Prostate gland (tissue), 2 donors: Measurements from ENCODE around the gene CRACR2A. TPM values are rescaled to one million over a fixed set of nuclear protein-coding genes. Genes with fewer than 3 reads are reported as not detected.

Source experiments
- DNase-seq: peaks from one replicate; pipeline ENCODE4 v3.0.0-alpha.2; 2019; ENCODE audit warnings: low spot score
- H3K27ac ChIP-seq, 2 donors: fragments of 200-600 bp; sonication (generic); 2 replicates each; pipeline ENCODE4 v1.5.1; 2017 to 2019
- H3K27me3 ChIP-seq: fragments of 200-600 bp; sonication (generic); replicated peaks from 2 replicates; pipeline ENCODE4 v1.5.1; 2019; ENCODE audit not compliant: insufficient read depth
- H3K36me3 ChIP-seq, 2 donors: fragments of 200-600 bp; sonication (generic); 1 replicate in 1 of 2; 2 replicates in 1 of 2; pipeline versions ENCODE4 v1.5.1 to v1.8.1; 2017 to 2019
- H3K4me1 ChIP-seq: fragments of 200-600 bp; sonication (generic); replicated peaks from 2 replicates; pipeline ENCODE4 v1.5.1; 2019
- H3K4me3 ChIP-seq, 2 donors: fragments of 200-600 bp; sonication (generic); 2 replicates each; pipeline ENCODE4 v1.5.1; 2017 to 2019
- H3K9me3 ChIP-seq: fragments of 200-600 bp; sonication (generic); 2 replicates; pipeline ENCODE4 v1.5.1; 2017
- CTCF ChIP-seq, 4 experiments: fragments of 200-600 bp in 2 of 4; fragments of 450-650 bp in 2 of 4; sonication (generic) in 2 of 4; IDR thresholded peaks; 1 replicate in 3 of 4; 2 replicates in 1 of 4; pipeline ENCODE4 v1.5.1; 2016 to 2019; ENCODE audit warnings: antibody characterized with exemption in 4 of 4, mild to moderate bottlenecking in 2 of 4, moderate library complexity in 2 of 4
- POLR2A ChIP-seq: fragments of 450-650 bp; IDR thresholded peaks from one replicate; pipeline ENCODE4 v1.6.1; 2016; ENCODE audit warnings: antibody characterized with exemption, mild to moderate bottlenecking
- POLR2AphosphoS5 ChIP-seq: sonication (generic); formaldehyde crosslinking; IDR thresholded peaks from one replicate; pipeline ENCODE4 v1.6.1; 2017; ENCODE audit warnings: antibody characterized with exemption
- WGBS: methylation state at CpG from one replicate; pipeline ENCODE4 v1.1.5; 2018; 5-methylcytosine and 5-hydroxymethylcytosine counted together
- intact Hi-C: fragments of 100-400 bp; cut with DNase I; formaldehyde crosslinking; loops from one replicate; pipeline ENCODE4 v1.14.2; 2022
- total RNA-seq, 2 donors: library from RNA; depleted of rRNA; stranded (reverse); fragments of >200 nt; gene quantifications; one replicate each; pipeline ENCODE4 v1.1.0, GENCODE V29; 2016

The CRACR2A gene
- total RNA-seq, 2 donors from 2014 or later, result 21.6 to 39.1 TPM

GRCh38 chr12:3646561-3647241 lies 106.2 kb downstream of the CRACR2A start:
- TF ChIP-seq POLR2A (no peak), CTCF (IDR thresholded peaks at IDR 0.05) (no peak), POLR2AphosphoS5 (no peak)

GRCh38 chr12:3645091-3645490 lies 107.8 kb downstream of the CRACR2A start:
- Histone ChIP-seq H3K4me3 (no peak overlapping the region), H3K9me3 (no peaks in the 10 kb centered on the region), H3K27ac (no peak overlapping the region), H3K27me3 (no peaks in the 10 kb centered on the region), H3K36me3 (no peaks in the 10 kb centered on the region), H3K4me1 (no peaks in the 10 kb centered on the region)
- 91% methylated on average over 4 of the region's 4 CpGs for WGBS
- intact Hi-C loops, result no loop called here
- TF ChIP-seq POLR2AphosphoS5, result no peak
- no peak for TF ChIP-seq POLR2A
- no peak for TF ChIP-seq CTCF (IDR thresholded peaks at IDR 0.05)
- no peak for DNase-seq

More at GRCh38 chr12:3646561-3647241, 106.2 kb downstream of the CRACR2A start:
- H3K4me3 ChIP-seq, result no peak overlapping the region
- no peak overlapping the region for H3K27ac ChIP-seq
- DNase-seq, result no peak
- no peaks in the 10 kb centered on the region for H3K27me3 ChIP-seq
- H3K4me1 ChIP-seq, result no peaks in the 10 kb centered on the region
- intact Hi-C loops, result no loop called here
- WGBS, result 80% methylated on average over 12 of the region's 12 CpGs
- H3K36me3 ChIP-seq, result no peaks in the 10 kb centered on the region
- H3K9me3 ChIP-seq, result no peaks in the 10 kb centered on the region

GRCh38 chr12:3644104-3644503 lies 108.8 kb downstream of the CRACR2A start:
- Histone ChIP-seq H3K27me3 (no peaks in the 10 kb centered on the region), H3K27ac (no peak overlapping the region), H3K36me3 (no peaks in the 10 kb centered on the region), H3K9me3 (no peaks in the 10 kb centered on the region), H3K4me3 (no peak overlapping the region), H3K4me1 (no peaks in the 10 kb centered on the region)
- intact Hi-C loops, result no loop called here
- TF ChIP-seq POLR2AphosphoS5 (no peak), POLR2A (no peak), CTCF (IDR thresholded peaks at IDR 0.05) (no peak)
- no peak for DNase-seq
- WGBS, result 51% methylated on average over 8 of the region's 8 CpGs

GRCh38 chr12:3641428-3642018 lies 111.4 kb downstream of the CRACR2A start:
- TF ChIP-seq POLR2AphosphoS5, result no peak
- no peak for TF ChIP-seq CTCF (IDR thresholded peaks at IDR 0.05)
- TF ChIP-seq POLR2A, result no peak
- 40% methylated on average over 3 of the region's 3 CpGs for WGBS
- H3K4me1 ChIP-seq, result no peaks in the 10 kb centered on the region
- no peaks in the 10 kb centered on the region for H3K36me3 ChIP-seq
- no peak overlapping the region for H3K27ac ChIP-seq
- no peak overlapping the region for H3K4me3 ChIP-seq
- H3K9me3 ChIP-seq, result no peaks in the 10 kb centered on the region
- no peak for DNase-seq
- intact Hi-C loops, result no loop called here
- no peaks in the 10 kb centered on the region for H3K27me3 ChIP-seq

GRCh38 chr12:3636328-3636727 lies 116.6 kb downstream of the CRACR2A start:
- no peak for TF ChIP-seq POLR2AphosphoS5
- TF ChIP-seq CTCF (IDR thresholded peaks at IDR 0.05), result no peak
- no peak for TF ChIP-seq POLR2A
- H3K9me3 ChIP-seq, result no peaks in the 10 kb centered on the region
- intact Hi-C loops, result no loop called here

More at GRCh38 chr12:3636328-3636727, 116.6 kb downstream of the CRACR2A start:
- no peak overlapping the region for H3K4me3 ChIP-seq
- no peaks in the 10 kb centered on the region for H3K4me1 ChIP-seq
- 92% methylated on average over 5 of the region's 5 CpGs for WGBS
- H3K27me3 ChIP-seq, result no peaks in the 10 kb centered on the region
- H3K36me3 ChIP-seq, result no peaks in the 10 kb centered on the region
- H3K27ac ChIP-seq, result no peak overlapping the region
- DNase-seq, result no peak
